ENCODE results near the gene OLFML1. TPM values are rescaled to one million over a fixed set of nuclear protein-coding genes. Genes with fewer than 3 reads are reported as not detected.

Gene OLFML1
- total and polyA plus RNA-seq, 10 donors = 2.6 to 23.8 (median 9.2) TPM

Other genes with a start within 250 kb of the OLFML1 start
- under 1 TPM in 3 of 7 donors, not detected in 4; 0.10 to 0.39 (median 0.14) TPM for gene SYT9, start 233.6 kb upstream of the OLFML1 start, total RNA-seq
- gene SYT9, start 233.6 kb upstream of the OLFML1 start, polyA plus RNA-seq = under 1 TPM; 0.02 to 0.06 (median 0.02) TPM
- gene PPFIBP2, start 28.5 kb downstream of the OLFML1 start, total RNA-seq = 10 to 100 TPM; 28.2 to 75.1 (median 41.4) TPM
- 10 to 100 TPM; 17.2 to 25.0 (median 18.1) TPM for gene PPFIBP2, start 28.5 kb downstream of the OLFML1 start, polyA plus RNA-seq
- gene CYB5R2, start 188.0 kb downstream of the OLFML1 start, total RNA-seq = 1 to 10 TPM; 1.2 to 5.3 (median 2.7) TPM
- gene CYB5R2, start 188.0 kb downstream of the OLFML1 start, polyA plus RNA-seq = 1 to 10 TPM; 2.2 to 3.0 (median 3.0) TPM
- not detected for gene OVCH2, start 221.0 kb downstream of the OLFML1 start, total RNA-seq
- gene OVCH2, start 221.0 kb downstream of the OLFML1 start, polyA plus RNA-seq = not detected